ENCODE results near the gene TRIM24.

TRIM24 gene

GRCh38 chr7:138632826-138633602, 173.0 kb downstream of the TRIM24 start:
- peak in 32 of 42 donors; percentile 6 to 79 (median 34) for DNase-seq
- intact Hi-C loops (cut with DNase I), result no loop called here

Measured in head of caudate nucleus (tissue), 42 donors.